ENCODE measurements around the gene SMYD3.

The SMYD3 gene

GRCh38 chr1:245878585-245878984 lies 628.5 kb downstream of the SMYD3 start:
- DNase-seq: no peak

GRCh38 chr1:245877976-245878375 lies 629.1 kb downstream of the SMYD3 start:
- no peak for DNase-seq

- DNase-seq: no peak
These were observed 630.5 kb downstream of the SMYD3 start for GRCh38 chr1:245876586-245876985.

- no peak for DNase-seq
These were observed 631.4 kb downstream of the SMYD3 start for GRCh38 chr1:245875581-245876261.

- DNase-seq: no peak
These were observed 632.0 kb downstream of the SMYD3 start for GRCh38 chr1:245874942-245875580.

- no peak for DNase-seq
These were observed 633.0 kb downstream of the SMYD3 start for GRCh38 chr1:245873883-245874671.

GRCh38 chr1:245873068-245873467 lies 634.0 kb downstream of the SMYD3 start:
- DNase-seq: no peak

GRCh38 chr1:245872475-245872874 lies 634.6 kb downstream of the SMYD3 start:
- DNase-seq: no peak

- no peak for DNase-seq
These were observed 635.2 kb downstream of the SMYD3 start for GRCh38 chr1:245871915-245872314.

GRCh38 chr1:245871191-245871590 lies 635.9 kb downstream of the SMYD3 start:
- DNase-seq: no peak

GRCh38 chr1:245870698-245871097 lies 636.4 kb downstream of the SMYD3 start:
- DNase-seq: no peak

GRCh38 chr1:245869847-245870246 lies 637.2 kb downstream of the SMYD3 start:
- DNase-seq: no peak

- no peak for DNase-seq
These were observed 639.3 kb downstream of the SMYD3 start for GRCh38 chr1:245867738-245868137.

- DNase-seq: no peak
These were observed 642.2 kb downstream of the SMYD3 start for GRCh38 chr1:245864872-245865271.

GRCh38 chr1:245863566-245864184 lies 643.4 kb downstream of the SMYD3 start:
- no peak for DNase-seq

- DNase-seq: no peak
These were observed 644.1 kb downstream of the SMYD3 start for GRCh38 chr1:245862812-245863540.

- no peak for DNase-seq
These were observed 646.2 kb downstream of the SMYD3 start for GRCh38 chr1:245860657-245861544.

GRCh38 chr1:245859493-245860114 lies 647.5 kb downstream of the SMYD3 start:
- no peak for DNase-seq

- no peak for DNase-seq
These were observed 648.2 kb downstream of the SMYD3 start for GRCh38 chr1:245858722-245859492.

GRCh38 chr1:245858022-245858721 lies 648.9 kb downstream of the SMYD3 start:
- DNase-seq: no peak
